ENCODE results near the gene ACAP2. TPM values are rescaled to one million over a fixed set of nuclear protein-coding genes. Genes with fewer than 3 reads are reported as not detected.
A peak's percentile ranks its signal among the peaks of the same experiment; 100 is the strongest.

Gene ACAP2
- total and polyA plus RNA-seq, 4 donors: 4.5 to 28.5 (median 23.3) TPM

DNA sequence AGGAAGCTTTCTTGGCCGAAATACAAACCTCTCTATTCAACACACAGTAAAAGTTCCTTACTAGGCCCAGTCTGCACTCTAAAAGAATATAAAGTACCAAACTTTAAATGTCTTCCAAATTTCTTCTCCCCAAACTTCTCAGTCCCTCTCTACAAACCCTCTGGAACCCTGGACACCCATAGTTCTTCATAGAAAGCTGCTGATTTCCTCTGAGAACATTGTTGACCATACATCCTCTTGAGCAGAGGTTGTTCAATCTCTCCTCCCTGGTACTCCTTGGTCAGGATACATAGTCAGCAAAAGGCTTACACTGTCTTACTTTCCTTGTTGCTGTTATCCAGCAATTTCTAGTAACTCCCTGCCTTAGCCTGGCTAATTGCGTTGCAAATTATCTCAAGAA is 3.1 kb upstream of the ACAP2 start (continued):
- TF ChIP-seq, protein P1, sequence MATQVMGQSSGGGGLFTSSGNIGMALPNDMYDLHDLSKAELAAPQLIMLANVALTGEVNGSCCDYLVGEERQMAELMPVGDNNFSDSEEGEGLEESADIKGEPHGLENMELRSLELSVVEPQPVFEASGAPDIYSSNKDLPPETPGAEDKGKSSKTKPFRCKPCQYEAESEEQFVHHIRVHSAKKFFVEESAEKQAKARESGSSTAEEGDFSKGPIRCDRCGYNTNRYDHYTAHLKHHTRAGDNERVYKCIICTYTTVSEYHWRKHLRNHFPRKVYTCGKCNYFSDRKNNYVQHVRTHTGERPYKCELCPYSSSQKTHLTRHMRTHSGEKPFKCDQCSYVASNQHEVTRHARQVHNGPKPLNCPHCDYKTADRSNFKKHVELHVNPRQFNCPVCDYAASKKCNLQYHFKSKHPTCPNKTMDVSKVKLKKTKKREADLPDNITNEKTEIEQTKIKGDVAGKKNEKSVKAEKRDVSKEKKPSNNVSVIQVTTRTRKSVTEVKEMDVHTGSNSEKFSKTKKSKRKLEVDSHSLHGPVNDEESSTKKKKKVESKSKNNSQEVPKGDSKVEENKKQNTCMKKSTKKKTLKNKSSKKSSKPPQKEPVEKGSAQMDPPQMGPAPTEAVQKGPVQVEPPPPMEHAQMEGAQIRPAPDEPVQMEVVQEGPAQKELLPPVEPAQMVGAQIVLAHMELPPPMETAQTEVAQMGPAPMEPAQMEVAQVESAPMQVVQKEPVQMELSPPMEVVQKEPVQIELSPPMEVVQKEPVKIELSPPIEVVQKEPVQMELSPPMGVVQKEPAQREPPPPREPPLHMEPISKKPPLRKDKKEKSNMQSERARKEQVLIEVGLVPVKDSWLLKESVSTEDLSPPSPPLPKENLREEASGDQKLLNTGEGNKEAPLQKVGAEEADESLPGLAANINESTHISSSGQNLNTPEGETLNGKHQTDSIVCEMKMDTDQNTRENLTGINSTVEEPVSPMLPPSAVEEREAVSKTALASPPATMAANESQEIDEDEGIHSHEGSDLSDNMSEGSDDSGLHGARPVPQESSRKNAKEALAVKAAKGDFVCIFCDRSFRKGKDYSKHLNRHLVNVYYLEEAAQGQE (IDR thresholded peaks at IDR 0.05): no peak

DNA sequence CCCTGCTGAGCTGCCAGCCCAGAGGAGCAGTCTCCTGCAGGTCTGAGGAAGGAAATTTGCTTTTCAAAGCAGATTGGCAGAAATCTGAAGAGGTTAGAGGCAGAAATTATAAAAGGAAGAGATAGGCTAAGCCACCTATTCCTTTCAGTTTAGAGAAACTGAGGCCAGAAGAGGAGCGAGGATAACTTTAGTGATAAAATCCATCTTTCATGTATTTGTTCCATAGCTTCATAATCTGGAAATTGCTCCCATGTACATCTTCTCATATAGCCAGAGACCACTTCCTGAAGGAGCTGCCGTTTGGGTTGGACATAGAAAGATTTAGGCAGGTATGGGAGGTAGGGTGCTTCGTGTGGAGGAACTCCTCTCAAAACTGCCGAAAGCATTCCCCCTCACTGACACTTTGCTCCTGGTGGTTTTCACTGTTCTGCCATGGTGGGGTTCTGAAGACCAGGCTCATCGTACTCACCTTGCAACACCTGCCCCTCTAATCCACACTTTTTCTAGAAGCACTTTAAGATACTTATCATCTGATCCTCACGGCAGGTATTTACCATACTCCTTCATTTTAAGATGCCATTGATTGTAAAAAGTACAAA is 670 bp upstream of the ACAP2 start:
- H3K4me3 ChIP-seq (ENCODE audit: low read depth in 1 of 3, low read length in 3 of 3): peak overlapping the region; percentile 12 to 51 (median 19)
- peaks cover 0 to 14% (median 9%) of the 10 kb centered on the region in 4 donors for H3K4me1 ChIP-seq (ENCODE audit: control insufficient read depth in 4 of 4, insufficient read depth in 4 of 4, low read length in 3 of 4)
- no peak for DNase-seq (ENCODE audit: low spot score)
- peak overlapping the region; percentile 16 to 45 for H3K27ac ChIP-seq (ENCODE audit: low read depth in 1 of 2, low read length in 2 of 2)
- TF ChIP-seq EGR1 (IDR thresholded peaks at IDR 0.05; ENCODE audit: low read depth in 2 of 2) (no peak), GABPA (IDR thresholded peaks at IDR 0.05 in 1 of 2, conservative IDR thresholded peaks at IDR 0.05 in 1 of 2) (peak in 1 of 2 donors; percentile 1), RAD21 (IDR thresholded peaks at IDR 0.05) (peak in 1 of 2 donors; percentile 20)
- H3K9me3 ChIP-seq (ENCODE audit: control insufficient read depth in 4 of 4, low read length in 3 of 4): no peaks in the 10 kb centered on the region
- 27% methylated on average over 6 of the region's 6 CpGs for WGBS
- H3K27me3 ChIP-seq (ENCODE audit: control insufficient read depth in 4 of 4, insufficient read depth in 4 of 4, low read length in 3 of 4): no peaks in the 10 kb centered on the region
- peak overlapping the region; percentile 52 to 84 for H3K9ac ChIP-seq (ENCODE audit: low read depth in 1 of 2, low read length in 2 of 2)
- H3K36me3 ChIP-seq (ENCODE audit: control insufficient read depth in 4 of 4, insufficient read depth in 3 of 4, low read depth in 1 of 4, low read length in 3 of 4): no peaks in the 10 kb centered on the region

DNA sequence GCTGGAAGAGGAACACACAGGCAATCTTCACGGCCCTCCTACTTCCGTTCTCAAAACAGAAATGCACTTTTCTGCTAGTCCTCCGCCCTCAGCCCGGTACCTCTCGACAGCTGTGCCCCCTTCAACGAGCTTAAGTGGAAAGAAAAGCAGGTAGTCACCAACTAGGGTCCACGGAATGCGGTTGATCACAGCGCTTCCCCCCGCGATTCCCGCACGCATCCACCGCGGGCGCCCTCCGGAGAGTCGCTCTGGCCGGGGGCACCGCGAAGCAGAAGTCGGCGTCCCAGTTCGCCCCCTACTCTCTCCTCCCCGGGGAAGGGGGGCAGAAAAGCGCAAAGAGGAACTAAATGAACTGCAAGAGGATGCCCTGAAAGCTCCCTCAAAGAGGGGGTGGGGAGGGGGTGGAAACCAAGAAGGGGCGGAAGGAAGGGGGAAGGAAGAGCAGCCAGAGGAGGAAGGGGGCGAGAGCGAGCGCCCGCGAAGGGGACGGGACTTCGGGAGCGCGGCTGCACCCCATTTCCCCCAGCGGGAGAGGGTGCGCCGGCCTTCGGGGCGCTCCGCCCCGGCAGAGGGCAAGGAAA is 738 bp downstream of the ACAP2 start:
- peak overlapping the region; percentile 47 to 68 for H3K9ac ChIP-seq (ENCODE audit: low read depth in 1 of 2, low read length in 2 of 2)
- H3K27me3 ChIP-seq (ENCODE audit: control insufficient read depth in 4 of 4, insufficient read depth in 4 of 4, low read length in 3 of 4): no peaks in the 10 kb centered on the region
- H3K4me1 ChIP-seq (ENCODE audit: control insufficient read depth in 4 of 4, insufficient read depth in 4 of 4, low read length in 3 of 4): peaks cover 0 to 14% (median 9%) of the 10 kb centered on the region in 4 donors
- WGBS: under 1% methylated on average over 43 of the region's 43 CpGs
- no peaks in the 10 kb centered on the region for H3K36me3 ChIP-seq (ENCODE audit: control insufficient read depth in 4 of 4, insufficient read depth in 3 of 4, low read depth in 1 of 4, low read length in 3 of 4)
- peak overlapping the region; percentile 89 to 91 for H3K27ac ChIP-seq (ENCODE audit: low read depth in 1 of 2, low read length in 2 of 2)
- H3K9me3 ChIP-seq (ENCODE audit: control insufficient read depth in 4 of 4, low read length in 3 of 4): no peaks in the 10 kb centered on the region
- DNase-seq (ENCODE audit: low spot score): peak; percentile 54
- TF ChIP-seq YY1 (IDR thresholded peaks at IDR 0.05) (peak; percentile 42), RAD21 (IDR thresholded peaks at IDR 0.05) (peak; percentile 3 to 19), GABPA (IDR thresholded peaks at IDR 0.05 in 1 of 2, conservative IDR thresholded peaks at IDR 0.05 in 1 of 2) (no peak), HNF4A (conservative IDR thresholded peaks at IDR 0.05) (no peak), EGR1 (IDR thresholded peaks at IDR 0.05; ENCODE audit: low read depth in 2 of 2) (no peak)
- H3K4me3 ChIP-seq (ENCODE audit: low read depth in 1 of 3, low read length in 3 of 3): peak overlapping the region; percentile 46 to 94 (median 82)

DNA sequence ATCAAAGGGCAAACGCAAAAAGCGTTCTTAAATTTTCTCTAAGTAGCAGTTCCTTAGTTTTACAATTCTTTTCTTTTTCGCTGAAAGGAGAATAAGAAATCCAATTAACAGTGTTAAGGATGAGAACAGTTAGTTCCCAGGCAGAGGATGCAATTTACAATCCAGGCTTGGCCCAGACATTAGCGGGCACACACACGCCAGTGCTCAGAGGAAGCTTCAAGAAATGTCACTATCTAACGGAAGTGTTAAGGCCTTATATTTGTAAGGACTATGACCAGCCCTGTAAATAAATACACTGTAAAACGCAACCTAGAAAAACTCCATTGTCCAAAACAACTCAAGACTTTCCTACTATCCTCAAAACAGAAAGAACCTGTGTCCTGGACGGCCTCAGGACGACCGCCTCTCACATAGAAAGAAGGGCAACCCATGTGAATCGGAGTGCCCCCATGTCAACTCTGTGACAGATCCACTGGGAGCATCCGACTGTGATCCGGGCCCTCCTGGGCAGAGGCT is 1.3 kb downstream of the ACAP2 start:
- TF ChIP-seq, protein P2, sequence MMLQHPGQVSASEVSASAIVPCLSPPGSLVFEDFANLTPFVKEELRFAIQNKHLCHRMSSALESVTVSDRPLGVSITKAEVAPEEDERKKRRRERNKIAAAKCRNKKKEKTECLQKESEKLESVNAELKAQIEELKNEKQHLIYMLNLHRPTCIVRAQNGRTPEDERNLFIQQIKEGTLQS (IDR thresholded peaks at IDR 0.05): no peak
- TF ChIP-seq RXRA (IDR thresholded peaks at IDR 0.05): peak in 1 of 2 donors; percentile 5
- H3K4me3 ChIP-seq (ENCODE audit: low read depth in 1 of 3, low read length in 3 of 3): peak overlapping the region; percentile 46 to 94 (median 82)
- peak overlapping the region; percentile 60 to 66 for H3K9ac ChIP-seq (ENCODE audit: low read depth in 1 of 2, low read length in 2 of 2)
- 19% methylated on average over 13 of the region's 13 CpGs for WGBS
- H3K27ac ChIP-seq (ENCODE audit: low read depth in 1 of 2, low read length in 2 of 2): peak overlapping the region; percentile 89 to 91
- DNase-seq (ENCODE audit: low spot score): no peak
- peaks cover 0 to 14% (median 9%) of the 10 kb centered on the region in 4 donors for H3K4me1 ChIP-seq (ENCODE audit: control insufficient read depth in 4 of 4, insufficient read depth in 4 of 4, low read length in 3 of 4)
- H3K27me3 ChIP-seq (ENCODE audit: control insufficient read depth in 4 of 4, insufficient read depth in 4 of 4, low read length in 3 of 4): no peaks in the 10 kb centered on the region
- H3K9me3 ChIP-seq (ENCODE audit: control insufficient read depth in 4 of 4, low read length in 3 of 4): no peaks in the 10 kb centered on the region
- no peaks in the 10 kb centered on the region for H3K36me3 ChIP-seq (ENCODE audit: control insufficient read depth in 4 of 4, insufficient read depth in 3 of 4, low read depth in 1 of 4, low read length in 3 of 4)

Data from liver (tissue), 9 donors.